NCI-H128 (cell line): ENCODE measurements around the gene TBC1D2B.

Experiments used
- DNase-seq: peaks from one replicate; lab custom pipeline; 2025; ENCODE audit not compliant: unreplicated experiment; lab: John Stamatoyannopoulos, UW

The TBC1D2B gene

GRCh38 chr15:78097667-78098066 lies 20.2 kb upstream of the TBC1D2B start:
- no peak for DNase-seq

- no peak for DNase-seq
Measured at GRCh38 chr15:78093242-78094020, 15.9 kb upstream of the TBC1D2B start.

DNA sequence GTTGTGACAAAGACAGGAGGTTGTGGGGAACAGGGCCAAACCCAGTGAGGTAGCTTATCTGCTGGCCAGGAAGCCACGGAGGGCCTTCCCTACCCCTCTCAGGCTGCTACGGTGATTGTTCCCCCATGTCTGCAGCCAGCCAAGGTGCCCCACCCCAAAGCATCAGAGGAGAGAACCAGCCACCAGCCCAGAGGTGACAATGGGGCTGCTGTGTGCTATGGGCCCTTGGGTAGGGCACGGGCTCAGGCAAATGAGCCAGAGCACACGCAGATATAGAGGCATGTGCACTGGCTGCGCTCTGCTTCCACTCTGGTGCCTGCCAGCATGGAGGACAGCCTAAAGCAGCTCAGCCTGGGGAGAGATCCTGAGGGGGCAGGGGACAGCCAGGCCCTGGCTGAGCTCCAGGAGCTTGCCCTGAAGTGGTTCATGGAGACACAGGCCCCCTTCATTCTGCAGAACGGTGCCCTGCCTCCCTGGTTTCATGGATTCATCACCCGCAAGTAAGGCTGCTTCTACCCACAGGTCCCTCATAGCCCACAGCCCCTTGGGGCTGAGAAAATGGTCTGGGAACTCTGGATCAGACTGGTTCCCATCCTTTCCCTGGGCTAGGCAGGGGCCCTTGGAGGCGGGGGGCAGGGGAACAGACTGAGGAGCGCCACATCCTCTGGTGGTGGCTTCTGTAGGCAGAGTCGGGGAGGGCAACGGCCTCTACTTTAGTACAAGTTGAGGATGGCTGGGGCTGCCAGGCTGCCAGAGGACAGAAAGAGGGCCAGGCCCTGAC lies 14.9 kb upstream of the TBC1D2B start, which contains the start of gene SH2D7:
TSS of gene SH2D7 (plus strand) at position 301 of the 781 bp plus-strand sequence. CDS start at position 325, 24 bp downstream.
- no peak for DNase-seq

GRCh38 chr15:78090422-78091063 lies 13.0 kb upstream of the TBC1D2B start:
- DNase-seq: no peak

DNA sequence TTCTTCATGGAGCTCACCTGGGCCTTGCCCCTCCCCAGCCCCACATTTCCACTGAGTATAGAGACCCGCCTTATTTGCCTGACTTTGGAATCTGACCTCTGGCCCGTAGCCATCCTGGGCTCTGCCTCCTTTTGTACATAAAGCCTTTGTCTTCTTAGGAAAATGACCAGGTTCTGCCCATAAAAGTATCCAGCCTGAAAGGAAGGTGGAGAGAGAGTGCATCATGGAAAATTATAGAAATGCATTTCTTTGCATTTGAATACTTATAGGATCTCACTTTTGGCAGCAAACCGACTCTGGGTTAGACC lies 11.2 kb upstream of the TBC1D2B start:
- no peak for DNase-seq

DNA sequence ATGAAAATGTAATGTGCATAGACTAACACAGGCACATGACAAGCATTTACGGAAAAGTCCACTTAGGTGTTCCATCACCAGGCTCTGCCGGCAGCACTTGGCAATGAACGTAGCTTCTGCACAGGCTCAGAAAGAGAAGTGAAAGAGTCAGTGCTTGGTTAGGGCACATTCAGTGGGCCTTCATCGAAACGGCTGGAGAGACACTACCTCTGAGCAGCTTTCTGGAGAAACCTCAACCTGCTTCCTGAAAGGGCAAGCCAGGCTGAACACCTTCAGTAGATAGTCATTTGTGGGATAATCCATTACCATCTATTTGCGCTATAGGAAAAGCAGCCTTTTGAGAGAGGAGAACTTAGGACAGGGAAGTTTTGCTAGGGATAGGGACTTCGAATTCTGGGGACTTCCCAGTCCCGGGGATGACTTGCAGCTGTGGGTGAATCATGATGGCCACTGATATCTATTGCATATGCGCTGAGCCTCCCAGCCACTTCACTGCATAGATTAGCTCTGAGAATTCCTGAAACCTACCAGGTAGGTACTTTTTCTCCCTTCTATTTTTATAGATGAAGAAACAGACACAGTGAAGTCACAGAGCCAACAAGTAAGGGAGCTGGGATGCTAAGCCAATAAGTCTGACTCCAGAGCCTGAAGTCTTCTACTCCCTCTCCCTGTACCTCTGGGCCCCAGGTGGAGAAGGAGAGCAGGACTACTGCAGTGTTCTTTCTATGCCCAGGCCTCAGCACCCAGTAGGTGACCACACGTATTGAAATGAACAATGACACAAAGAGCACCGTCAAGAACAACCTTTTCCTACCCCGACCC lies 10.7 kb upstream of the TBC1D2B start:
- DNase-seq: no peak

DNA sequence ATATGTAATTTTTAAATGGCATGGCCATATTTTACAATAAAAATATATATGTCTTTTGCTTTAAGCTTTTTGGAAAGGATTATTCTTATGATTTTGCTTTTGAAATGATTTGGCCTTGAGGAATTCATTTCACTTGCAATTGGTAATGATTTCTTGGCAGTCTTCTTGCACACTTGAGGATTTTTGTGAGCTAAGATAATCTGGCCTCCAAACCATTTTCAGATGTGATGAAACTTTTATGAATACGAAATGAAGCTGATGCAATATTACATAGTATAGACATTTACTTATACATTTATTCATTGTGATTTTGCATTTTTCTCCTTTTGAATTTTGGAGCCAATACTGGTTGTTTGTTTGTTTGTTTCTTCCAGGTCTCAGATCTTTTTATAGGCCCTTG lies 8.4 kb upstream of the TBC1D2B start:
- DNase-seq: no peak

- no peak for DNase-seq
Measured at GRCh38 chr15:78084449-78084750, 6.9 kb upstream of the TBC1D2B start.

DNA sequence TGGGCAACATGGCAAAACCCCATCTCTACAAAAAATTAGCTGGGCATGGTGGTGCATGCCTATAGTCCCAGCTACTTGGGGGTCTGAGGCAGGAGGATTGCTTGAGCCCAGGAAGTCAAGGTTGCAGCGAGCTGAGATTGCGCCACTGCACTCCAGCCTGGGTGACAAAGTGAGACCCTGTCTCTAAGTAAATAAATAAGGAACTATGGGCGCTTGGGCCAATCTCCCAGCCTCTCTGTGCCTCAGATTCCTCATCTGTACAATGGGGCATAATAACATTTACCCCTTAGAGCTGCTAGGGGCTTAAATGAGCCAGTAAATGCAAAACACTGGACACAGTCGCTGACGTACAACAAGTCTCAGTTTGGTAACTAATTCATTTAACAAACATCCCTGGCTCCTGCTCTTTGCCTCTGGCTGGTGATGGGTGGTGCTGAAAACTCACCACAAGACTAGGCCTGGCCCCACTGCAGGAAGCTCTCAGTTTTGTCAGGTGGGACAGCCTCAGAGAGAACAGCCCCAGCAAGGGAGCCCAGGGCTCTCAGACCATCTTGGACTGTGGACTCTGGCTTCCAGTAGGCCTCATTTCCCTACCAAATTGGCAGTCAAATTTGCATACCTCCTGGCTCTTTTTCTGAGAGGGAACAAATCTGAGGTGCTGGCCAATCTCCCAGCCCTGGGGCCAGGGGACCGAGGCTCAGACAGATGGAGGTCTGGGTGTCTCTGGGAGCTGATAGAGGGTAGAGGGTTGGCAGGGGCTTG lies 6.4 kb upstream of the TBC1D2B start:
- no peak for DNase-seq

GRCh38 chr15:78083186-78083585 lies 5.7 kb upstream of the TBC1D2B start:
- DNase-seq: no peak

GRCh38 chr15:78082743-78083110 lies 5.2 kb upstream of the TBC1D2B start:
- DNase-seq: no peak

GRCh38 chr15:78082106-78082742 lies 4.7 kb upstream of the TBC1D2B start:
- no peak for DNase-seq

DNA sequence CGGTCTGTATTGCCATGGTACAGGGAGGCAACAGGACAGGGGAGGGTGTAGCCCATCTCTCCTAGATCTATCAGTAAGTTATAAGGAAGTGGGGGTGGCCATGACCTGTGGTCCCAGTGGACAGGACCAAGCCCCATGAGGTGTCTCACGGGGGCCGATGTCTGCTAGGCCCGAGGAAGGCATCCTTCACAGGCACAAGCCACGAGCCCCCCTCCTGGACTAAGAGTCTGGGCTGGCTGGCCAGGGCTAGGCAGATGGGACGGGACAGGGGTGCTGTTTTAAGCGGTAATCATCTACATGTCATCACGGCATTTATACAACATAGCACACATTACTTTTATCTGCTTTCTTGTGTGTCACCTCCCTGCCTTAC lies 2.6 kb upstream of the TBC1D2B start:
- no peak for DNase-seq

DNA sequence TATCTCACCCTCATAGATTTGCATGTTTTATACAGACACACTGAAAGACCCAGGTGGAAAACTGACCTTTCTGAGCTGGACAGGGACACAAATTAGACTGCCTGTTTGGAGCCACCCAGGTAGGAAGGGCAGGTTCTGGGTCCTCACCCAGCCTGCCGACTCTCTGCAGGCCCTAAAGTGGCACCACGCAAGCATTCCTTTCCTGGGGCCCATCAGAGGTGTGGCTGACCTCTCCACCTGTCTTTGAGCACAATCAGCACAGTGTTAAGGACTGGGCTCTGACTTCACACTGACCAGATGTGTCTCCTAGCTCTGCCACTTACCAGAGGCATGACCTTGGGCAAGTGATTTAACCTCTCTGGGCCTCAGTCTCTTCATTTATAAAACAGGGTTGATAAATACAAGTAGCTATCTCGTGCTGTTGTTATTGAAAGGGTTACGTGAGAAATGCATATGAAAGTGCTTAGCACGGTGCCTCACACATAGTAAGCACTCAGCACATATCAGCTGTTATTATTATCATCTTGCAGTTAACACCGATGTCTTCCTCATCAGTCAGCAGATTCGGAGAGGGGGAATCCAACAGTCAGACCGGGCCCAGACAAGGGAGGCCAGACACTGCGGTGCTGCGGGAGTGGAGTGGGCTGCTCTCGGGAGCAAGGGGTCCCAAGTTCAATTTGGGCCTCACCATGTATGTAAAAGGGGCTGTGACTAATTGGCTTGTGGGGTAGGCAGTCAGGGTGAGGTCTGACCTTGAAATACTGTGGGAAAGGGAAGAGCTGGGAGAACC lies 2.0 kb upstream of the TBC1D2B start:
- DNase-seq: no peak

- DNase-seq: no peak
Measured at GRCh38 chr15:78077871-78078210, 330 bp upstream of the TBC1D2B start.

DNA sequence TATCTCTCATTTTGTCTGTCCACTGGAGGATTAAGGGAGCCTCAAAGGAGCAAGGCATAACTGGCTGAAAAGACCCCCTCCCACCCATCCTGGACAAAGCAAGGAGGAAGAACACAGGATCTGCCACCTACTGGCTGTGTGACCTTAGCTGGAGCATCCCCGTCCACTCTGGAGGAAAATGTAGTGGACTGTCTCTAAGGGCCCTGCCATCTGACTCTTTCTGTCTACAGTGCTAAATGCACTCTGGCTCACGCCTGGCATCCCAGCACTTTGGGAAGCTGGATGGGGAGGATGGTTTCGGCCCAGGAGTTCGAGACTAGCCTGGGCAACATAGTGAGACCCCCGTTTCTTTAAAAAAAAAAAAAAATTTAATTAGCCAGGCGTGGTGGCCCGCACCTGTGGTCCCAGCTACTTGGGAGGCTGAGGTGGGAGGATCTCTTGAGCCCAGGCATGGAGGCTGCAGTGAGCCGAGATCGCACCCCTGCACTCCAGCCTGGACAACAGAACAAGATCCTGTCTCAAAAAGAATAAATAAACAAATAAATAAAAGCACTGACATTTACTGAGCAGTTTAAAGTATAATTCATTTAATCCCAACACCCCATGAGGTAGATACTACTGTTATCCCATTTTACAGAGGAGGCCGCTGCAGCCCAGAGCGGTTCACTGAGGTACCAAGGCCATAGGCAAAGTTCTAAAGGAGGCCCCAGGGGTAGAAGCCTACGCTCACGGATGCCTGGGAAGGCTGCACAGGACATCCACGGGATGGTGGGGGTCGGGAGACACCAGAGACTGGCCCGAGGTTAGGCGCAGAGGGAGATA lies 1.1 kb downstream of the TBC1D2B start:
- DNase-seq: no peak

DNA sequence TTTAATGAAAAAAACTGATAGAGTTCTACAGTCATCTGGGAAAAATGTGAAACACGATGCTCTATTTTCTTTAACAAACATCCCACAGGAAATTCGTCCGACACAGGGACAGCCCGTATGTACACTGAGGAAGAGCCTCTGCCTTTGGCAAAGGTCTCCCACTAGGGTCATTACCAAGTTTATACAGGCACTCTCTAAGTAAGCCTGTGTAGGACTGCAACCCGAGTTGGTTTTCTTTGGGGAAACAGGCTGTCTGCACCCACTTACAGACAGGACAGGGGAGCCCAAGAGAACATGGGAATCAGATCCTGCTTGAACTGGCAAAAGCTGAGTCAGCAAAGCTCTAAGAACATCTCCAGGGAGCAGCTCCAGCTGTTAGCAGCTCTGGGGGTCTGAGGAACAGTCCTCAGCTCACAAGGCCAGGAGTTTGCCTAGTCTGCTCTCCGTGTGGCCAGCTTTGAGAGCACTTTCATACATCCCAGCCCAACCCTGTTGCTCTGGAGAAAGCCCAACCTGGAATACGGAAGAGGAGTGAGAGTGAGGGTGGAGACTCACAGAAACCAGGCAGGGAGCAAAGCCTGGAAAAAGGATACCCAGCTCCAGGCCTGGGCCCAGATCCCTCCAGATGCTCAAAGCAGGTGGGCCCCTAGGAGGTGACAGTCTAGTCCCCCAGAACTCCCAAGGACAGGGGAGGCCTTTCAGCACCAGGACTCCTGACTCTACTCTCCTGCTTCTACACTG lies 1.9 kb downstream of the TBC1D2B start:
- DNase-seq: no peak
